ENCODE data around the gene ADARB2.
"Not testable (repeated sequence)": the region's sequence is repeated elsewhere in the genome, so short reads cannot be mapped to it uniquely, and the experiment has no call there.

The ADARB2 gene

GRCh38 chr10:1414893-1415292 lies 322.4 kb downstream of the ADARB2 start:
- DNase-seq: no peak

GRCh38 chr10:1414346-1414745 lies 323.0 kb downstream of the ADARB2 start:
- not testable (repeated sequence) for DNase-seq

- no peak for DNase-seq
Measured at GRCh38 chr10:1413823-1414222, 323.5 kb downstream of the ADARB2 start.

GRCh38 chr10:1413256-1413655 lies 324.1 kb downstream of the ADARB2 start:
- DNase-seq: no peak

DNA sequence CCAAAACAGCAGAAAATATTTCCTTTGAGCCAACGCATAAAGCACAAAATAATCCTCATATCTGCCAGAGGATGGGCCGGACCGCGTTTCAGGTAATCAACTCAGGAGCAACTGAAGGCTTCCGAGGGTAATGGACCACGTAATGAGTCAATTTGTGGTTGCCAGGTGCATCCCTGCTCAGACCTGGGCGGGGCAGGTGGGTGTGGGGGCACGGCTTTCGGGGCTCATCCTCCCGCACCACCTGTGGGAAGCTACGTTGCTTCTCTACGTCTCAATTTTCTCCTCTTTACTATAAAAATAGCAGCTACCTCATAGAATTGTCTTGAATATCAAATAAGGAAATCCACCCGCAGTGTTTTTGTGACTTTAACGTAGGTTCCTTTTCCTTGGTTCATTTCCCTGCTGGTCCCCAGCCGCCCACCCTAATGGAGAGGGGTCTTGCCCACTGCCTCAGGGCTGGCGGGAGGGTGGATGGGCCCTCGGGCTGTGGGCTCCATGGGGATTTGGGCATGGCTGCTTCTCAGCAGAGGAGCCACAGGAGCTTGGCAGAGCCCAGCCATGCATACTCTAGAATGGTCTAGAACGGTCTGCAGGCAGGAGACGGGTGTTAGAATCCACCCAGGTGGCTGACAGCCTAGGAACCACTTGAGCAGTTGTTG lies 324.7 kb downstream of the ADARB2 start:
- no peak for DNase-seq

DNA sequence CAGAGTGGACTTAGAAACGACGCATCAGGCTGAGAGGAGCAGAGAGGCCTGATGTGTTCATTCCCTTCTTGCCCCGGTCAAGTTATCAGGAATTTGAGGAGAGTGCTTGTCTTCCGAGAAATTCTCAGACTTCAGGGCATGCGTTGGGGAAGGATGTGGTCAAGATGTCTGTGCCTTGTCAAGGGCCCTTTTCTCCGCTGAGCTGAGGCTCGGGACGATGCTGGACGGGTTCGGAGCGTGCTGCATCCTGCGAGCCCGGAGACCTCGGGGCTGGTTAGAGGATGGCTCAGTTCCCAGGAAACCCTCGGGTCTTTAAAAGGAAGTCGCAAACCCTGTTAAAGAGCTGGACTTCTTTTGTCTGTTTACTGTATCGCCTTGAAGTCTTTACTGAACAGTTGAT lies 325.4 kb downstream of the ADARB2 start:
- DNase-seq: no peak

- DNase-seq: no peak
Measured at GRCh38 chr10:1411451-1411850, 325.9 kb downstream of the ADARB2 start.

- no peak for DNase-seq
Measured at GRCh38 chr10:1410469-1411395, 326.6 kb downstream of the ADARB2 start.

DNA sequence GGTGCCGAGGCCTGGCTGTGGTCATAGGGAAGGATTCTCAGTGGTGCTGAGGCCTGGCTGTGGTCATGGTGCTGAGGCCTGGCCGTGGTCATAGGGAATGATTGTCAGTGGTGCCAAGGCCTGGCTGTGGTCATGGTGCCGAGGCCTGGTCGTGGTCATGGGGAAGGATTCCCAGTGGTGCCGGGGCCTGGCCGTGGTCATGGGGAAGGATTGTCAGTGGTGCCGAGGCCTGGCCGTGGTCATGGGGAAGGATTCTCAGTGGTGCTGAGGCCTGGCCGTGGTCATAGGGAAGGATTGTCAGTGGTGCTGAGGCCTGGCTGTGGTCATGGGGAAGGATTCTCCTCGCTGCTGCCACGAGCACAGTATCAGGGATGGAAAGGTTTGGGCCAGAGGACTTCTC lies 327.3 kb downstream of the ADARB2 start:
- no peak for DNase-seq

- no peak for DNase-seq
Measured at GRCh38 chr10:1409392-1409791, 327.9 kb downstream of the ADARB2 start.

DNA sequence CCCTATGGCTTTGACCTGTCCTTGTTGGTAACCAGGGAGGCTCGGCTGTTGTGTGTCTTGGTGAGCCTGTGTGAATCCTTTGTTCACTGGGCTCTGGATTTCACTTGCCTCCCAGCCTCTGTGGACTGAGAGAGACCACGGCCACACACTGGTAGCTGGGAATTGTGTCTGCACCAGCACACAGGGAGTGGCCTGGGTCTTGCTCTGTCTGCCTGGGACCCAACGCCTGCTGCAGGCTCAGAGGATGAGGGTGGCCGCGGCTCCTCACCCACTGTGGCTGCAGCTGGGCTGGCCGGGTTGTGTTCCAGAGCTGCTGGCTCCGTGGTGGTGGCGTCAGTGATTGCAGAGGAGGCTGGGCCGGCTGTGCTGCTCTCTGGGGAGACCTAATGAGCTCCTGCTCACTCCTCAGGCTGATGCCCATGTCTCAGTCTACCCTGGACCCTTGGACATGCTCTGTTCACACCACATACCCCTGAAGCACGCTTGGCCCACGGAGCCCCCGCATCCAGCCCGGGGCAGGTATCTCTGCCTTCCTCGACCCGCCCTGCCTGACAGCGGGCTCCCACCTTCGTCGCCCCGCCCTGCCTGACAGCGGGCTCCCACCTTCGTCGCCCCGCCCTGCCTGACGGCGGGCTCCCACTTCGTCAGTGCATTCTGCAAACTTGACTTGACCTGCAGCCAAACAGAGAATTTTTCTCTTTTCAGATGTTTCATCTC lies 328.5 kb downstream of the ADARB2 start:
- DNase-seq: no peak

GRCh38 chr10:1406967-1407945 lies 330.1 kb downstream of the ADARB2 start:
- DNase-seq: no peak

GRCh38 chr10:1406132-1406966 lies 331.0 kb downstream of the ADARB2 start:
- no peak for DNase-seq

DNA sequence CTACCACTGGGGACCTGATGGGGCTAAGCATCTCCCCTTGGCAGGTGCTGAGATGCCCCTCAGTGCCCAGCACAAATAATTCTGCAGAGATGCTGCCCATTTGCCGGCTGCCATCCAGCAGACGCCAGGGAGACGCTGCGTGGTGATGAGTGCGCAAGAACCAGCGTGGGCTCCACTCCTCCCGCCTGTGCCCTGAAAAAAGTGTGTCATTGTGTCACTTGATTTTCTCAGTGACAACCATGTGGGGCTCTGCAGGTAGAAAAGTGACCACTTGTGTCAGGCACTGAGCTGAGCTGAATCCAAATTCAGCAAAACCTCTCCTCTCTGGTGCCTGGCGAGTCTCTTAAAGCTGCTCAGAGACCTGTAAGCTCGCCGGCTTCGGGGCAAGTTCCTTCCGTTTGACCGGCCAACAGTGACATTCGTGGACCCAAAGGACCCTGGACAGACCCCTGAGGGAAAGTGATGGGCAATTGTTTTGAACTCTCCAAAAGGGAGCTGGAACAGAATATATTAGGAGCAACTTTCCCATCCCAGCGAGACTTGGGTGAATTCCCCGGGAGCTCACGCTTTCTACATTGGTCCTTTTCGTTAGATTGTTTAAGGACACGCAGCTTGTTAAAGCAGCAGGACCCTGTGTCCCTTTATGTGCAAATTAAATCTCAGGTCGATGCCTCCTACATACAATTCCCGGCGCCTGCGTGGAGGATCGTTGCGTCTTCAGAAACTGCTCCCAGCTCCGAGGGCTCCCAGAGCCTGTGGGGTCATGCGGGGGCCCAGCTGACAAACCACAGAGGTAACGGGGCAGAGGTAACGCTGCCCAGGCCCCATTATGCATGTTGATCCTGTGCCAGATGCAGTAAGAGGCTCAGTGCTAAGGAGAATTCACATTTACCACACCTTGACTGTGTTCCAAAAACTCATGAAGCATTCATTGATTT lies 332.7 kb downstream of the ADARB2 start:
- DNase-seq: no peak

DNA sequence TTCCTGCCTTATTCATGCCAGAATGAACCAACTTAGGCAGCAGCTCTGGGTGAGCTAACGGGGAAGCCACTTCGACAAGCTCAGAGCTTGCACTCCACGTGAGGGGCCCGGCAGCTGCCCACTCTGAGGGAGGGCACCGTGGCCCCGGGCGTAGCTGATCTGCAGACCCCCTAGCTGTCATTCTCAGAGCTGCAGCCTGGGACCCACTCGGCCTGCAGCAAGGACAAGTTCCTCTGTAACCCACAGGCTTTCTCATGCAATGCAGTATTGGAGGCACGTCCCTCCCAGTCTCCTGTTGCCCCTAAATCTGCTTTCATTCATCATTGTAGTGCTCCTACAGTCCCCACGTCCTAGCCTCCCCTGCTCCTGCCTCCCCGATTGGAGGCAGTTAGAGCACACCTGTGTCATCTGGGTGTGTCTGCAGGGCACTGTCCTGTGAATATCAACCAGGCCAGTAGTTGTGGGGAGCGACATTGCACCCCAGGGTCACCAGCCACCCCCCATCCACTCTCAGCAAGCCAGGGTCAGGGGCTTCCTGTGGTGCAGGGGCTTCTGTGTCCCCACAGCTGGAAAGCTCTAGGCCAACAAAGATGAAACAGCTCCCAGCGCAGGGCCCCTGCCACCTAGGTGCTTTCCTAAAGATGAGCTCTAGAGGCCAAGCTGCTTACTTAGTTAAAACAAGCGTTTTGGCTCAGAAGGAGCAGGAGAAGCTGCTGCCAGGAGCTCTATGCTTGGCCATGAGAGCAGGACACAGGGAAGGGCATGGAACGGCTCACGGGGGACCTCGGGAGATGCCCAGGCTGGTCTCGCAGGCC lies 333.6 kb downstream of the ADARB2 start:
- DNase-seq: no peak

GRCh38 chr10:1402816-1403507 lies 334.4 kb downstream of the ADARB2 start:
- DNase-seq: no peak

DNA sequence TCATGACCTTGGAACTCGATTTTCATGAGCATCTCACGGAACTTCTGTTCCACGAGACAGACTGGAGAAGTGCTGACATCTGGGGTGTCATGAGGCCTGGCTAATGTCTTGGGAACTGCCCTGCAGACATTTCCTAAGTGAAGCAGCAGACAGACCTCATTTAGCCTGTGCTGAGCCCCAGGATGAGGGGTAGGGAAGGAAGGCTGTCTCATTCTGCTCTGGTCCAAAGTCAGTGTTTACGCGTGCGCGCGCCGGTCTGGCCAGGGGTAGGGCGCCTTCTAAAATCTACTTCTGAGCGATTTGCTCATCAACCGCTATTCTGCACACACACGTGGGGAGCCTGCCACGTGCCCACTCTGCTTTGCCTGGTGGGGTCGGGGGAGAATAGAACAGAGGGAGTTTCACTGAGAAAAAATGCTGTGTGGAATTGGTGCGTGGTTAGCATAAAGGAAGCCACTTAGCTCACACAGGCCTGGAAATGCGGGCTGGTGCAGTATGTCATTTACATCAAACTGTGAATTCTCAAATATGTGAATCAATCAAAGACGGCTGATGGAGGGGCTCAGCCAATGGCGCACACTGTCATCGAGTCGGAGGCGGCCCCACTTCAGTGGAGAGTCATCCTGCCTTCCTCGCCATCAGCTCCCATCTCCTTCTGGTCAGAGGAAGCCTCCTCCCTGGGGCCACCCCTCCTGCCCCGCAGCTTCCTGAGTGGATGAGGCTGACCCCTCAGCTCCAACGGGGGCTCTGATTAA lies 335.1 kb downstream of the ADARB2 start:
- no peak for DNase-seq

All from OCI-M1 (cell line).